ENCODE data around the gene KCTD6.
A peak's percentile ranks its signal among the peaks of the same experiment; 100 is the strongest.

The KCTD6 gene

DNA sequence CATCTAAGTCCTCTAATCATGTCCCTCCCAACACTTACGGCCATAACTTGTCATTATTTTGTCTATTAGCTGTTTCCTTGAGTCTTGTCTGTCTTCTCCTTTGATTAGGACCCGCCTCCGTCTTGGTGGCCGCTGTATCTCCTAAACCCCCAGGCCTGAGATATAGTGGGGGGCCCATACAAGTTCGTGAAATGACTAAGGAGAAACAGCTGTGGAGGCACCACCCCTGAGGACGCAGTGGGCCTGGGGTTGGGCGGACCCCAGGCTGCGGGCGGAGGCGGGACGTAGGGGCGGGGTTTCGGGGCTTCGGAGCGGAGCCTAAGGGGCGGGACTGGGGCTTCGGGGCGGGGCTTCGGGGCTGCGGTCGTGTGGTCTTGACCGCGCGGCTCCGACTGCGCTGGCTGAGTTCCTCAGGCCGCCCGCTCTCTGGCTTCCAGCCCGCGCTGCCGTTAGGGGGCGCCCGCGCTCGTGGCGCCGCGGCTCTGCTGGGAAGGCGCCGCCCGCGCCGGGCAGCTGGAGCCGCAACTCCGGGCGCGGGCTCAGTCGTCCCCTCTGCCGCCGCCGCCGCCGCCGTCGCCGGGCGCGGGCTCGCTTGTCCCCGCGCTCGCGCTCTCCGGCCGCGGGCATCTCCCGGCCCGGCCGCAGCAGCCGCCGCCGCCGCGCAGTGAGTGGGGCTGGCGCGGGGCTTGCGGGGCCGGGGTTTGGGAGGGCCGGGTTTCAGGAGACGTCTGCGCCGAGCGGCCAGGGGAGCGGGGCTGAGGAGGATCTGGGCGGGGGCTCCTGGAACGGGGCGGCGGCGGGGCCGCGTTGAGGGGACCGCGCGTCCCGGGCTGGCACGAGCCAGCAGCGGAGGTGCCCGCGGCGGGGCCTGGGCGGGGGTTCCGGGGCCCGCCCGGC lies at the start of gene KCTD6:
Gene KCTD6, plus strand, starts transcription at position 591 of the 897 bp plus-strand sequence. CDS start 6,660 bp downstream, outside the sequence.
- TF ChIP-seq POLR2A (IDR thresholded peaks at IDR 0.05; ENCODE audit: low read depth, low read length), result peak; percentile 56
- FAIRE-seq (no peak), DNase-seq (ENCODE audit: insufficient read length, low spot score) (peak; percentile 89)

DNA sequence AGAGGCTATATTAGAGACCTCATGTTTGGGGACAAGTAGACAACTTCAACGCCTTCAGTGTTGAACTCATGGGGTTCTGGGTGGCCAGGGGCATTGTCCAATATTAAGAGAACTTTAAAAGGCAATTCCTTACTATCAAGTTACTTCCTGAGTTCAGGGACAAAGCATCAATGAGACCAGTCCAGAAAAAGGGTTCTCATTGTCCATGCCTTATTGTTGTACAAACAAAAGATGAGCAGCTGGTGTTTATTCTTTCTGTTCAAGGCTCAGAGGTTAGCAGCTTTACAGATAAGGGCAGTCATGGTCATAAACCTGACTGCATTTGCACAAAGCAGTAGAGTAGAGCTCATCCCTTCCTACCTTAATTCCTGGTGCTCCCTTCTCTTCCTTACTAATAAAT lies 39.7 kb upstream of the KCTD6 start:
- FAIRE-seq, result no peak
- no peak for TF ChIP-seq POLR2A (IDR thresholded peaks at IDR 0.05; ENCODE audit: low read depth, low read length)
- no peak for DNase-seq (ENCODE audit: insufficient read length, low spot score)

DNA sequence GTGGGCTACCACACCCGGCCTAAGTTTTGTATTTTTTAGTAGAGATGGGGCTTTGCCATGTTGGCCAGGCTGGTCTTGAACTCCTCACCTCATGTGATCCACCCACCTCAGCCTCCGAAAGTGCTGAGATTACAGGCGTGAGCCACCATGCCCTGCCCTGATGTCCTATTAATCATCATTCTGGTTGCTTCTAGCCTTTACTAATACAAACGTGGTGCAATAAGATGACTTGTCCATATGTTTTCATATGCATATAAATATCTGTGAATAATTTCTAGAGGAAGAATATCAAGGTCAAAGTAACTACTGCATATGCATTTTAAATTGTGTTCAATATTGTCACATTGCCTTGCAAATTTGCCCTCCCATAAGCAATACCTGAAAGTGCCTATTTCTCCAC lies 32.7 kb upstream of the KCTD6 start:
- FAIRE-seq (no peak), DNase-seq (ENCODE audit: insufficient read length, low spot score) (no peak)
- TF ChIP-seq POLR2A (IDR thresholded peaks at IDR 0.05; ENCODE audit: low read depth, low read length), result no peak

DNA sequence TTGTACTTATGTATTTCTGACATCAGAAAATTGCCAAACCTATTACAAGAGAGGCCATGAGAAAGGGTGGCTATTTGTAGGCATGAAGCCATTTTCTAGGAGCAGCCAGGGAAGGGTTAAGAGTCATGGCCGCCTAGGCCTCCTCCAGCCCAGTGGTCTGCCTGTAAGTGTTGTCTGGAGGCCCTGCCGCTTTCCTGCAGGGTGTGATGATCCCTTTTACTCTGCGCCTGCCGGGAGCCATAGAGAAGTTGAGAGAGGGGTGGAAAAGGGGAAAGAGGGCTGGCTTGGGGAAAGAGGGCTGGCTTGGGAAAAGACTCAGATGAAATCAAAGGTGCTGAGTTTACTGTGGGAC lies 29.1 kb upstream of the KCTD6 start:
- FAIRE-seq (no peak), DNase-seq (ENCODE audit: insufficient read length, low spot score) (no peak)
- no peak for TF ChIP-seq POLR2A (IDR thresholded peaks at IDR 0.05; ENCODE audit: low read depth, low read length)

DNA sequence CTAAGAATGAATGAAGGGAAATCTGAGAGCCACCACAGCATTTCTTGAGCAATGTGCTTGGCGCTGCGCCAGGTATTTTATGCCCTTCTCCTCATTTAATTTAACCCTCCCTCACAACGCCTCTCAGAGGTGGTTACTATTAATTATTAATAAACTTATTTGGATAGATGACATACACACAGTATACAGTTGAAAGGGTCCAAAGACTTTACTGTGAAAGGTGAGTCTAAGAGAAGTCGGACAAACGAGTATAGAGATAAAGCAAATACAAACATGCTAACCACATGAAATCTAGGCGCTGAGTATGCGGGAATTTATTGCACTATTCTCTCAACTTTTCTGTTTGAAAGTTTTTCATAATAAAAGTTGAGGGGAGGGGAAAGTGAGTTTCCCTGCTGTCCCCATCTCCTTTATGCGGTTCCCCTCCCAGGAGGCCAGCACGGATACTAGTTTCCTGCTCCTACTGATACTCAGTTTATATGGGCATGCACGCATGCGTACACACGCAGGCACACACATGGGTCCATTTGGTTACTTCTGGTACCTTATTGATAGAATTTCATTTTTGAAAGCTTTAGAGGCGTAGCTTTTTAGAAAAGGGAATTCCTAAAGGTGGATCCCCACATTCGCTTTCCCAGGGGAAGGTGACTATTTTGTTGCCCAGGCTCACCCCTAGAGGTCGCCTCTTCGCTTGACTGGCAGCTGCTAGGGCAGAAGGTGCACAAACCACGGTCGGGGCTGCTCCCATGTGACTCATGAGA lies 28.5 kb upstream of the KCTD6 start:
- FAIRE-seq (peak; percentile 96), DNase-seq (ENCODE audit: insufficient read length, low spot score) (peak; percentile 87)
- TF ChIP-seq POLR2A (IDR thresholded peaks at IDR 0.05; ENCODE audit: low read depth, low read length), result no peak

DNA sequence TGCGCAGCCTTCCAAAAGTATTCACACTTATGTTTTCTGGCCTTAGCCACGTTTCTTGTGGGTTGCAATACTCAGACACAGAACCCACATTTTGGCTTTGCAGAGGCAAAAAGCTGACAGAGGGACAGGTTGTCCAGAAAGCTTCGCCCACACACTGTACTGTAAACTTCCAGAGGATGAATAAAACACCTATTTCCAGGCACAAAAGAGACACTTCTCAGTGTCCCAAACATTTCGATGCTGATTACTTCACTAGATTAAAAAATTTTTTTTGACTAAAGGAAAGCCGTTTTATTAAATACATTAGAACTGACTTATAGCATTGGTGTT lies 28.0 kb upstream of the KCTD6 start:
- FAIRE-seq, result no peak
- no peak for DNase-seq (ENCODE audit: insufficient read length, low spot score)
- no peak for TF ChIP-seq POLR2A (IDR thresholded peaks at IDR 0.05; ENCODE audit: low read depth, low read length)

DNA sequence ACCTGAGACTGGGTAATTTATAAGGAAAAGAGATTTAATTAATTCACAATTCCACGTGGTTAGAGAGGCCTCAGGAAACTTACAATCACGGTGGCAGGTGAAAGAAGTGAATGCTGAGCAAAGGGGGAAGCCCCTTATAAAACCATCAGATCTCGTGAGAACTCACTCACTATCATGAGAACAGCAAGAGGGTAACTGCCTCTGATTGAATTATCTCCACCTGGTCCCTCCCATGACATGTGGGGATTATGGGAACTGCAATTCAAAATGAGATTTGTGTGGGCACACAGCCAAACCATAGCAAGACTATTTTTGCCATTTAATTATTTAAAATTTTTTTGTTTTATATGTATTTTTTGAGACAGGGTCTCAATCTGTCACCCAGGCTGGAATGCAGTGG lies 27.0 kb upstream of the KCTD6 start:
- no peak for TF ChIP-seq POLR2A (IDR thresholded peaks at IDR 0.05; ENCODE audit: low read depth, low read length)
- DNase-seq (ENCODE audit: insufficient read length, low spot score), result no peak
- FAIRE-seq, result no peak

DNA sequence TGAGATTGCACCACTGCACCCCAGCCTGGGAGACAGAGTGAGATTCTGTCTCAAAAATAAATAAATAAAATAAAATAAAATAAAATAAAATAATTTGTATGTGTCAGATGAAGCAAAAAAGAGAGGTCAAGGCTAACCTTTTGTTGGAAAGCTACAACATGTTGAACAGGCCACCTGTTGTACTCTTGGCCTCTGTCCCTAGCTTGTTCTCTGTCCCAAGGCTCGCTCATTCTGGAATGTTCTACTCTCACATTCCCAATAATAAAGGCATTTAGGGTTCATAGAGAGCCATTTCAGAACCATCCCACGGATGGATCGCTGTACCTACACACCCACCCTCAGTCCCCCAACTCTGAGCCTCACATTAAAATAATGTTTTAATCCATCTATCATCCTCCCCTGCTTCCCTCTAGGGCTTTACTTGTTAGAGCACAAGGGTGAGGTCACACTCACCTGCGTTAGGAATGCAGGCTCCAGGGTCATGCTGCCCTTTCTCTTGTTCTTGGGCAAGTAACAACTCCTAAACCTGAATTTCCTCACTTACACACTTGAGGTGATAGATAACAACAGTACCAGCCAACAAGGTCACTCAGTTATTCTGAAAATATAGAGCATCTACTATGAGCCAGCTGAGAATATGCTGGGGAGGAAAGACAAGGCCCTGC lies 24.9 kb upstream of the KCTD6 start:
- DNase-seq (ENCODE audit: insufficient read length, low spot score) (no peak), FAIRE-seq (no peak)
- no peak for TF ChIP-seq POLR2A (IDR thresholded peaks at IDR 0.05; ENCODE audit: low read depth, low read length)

DNA sequence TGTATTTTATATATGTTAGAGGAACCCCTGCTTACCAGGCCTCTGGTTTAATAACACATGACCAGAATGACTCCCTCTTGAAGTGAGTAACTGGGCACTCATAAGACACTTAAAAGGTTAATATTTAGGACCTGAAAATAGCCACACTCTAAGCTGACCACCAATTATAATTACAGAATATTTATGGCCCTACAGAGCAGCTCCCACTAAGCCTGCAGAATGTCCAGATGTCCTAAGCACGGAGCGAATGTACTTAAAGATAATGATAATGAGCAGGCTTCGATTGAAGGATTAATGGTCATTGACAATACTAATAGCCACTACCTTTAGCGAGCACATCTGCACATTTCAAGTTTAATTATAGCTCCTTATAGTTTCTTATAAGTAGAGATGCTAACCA lies 22.8 kb upstream of the KCTD6 start:
- FAIRE-seq (no peak), DNase-seq (ENCODE audit: insufficient read length, low spot score) (no peak)
- no peak for TF ChIP-seq POLR2A (IDR thresholded peaks at IDR 0.05; ENCODE audit: low read depth, low read length)

DNA sequence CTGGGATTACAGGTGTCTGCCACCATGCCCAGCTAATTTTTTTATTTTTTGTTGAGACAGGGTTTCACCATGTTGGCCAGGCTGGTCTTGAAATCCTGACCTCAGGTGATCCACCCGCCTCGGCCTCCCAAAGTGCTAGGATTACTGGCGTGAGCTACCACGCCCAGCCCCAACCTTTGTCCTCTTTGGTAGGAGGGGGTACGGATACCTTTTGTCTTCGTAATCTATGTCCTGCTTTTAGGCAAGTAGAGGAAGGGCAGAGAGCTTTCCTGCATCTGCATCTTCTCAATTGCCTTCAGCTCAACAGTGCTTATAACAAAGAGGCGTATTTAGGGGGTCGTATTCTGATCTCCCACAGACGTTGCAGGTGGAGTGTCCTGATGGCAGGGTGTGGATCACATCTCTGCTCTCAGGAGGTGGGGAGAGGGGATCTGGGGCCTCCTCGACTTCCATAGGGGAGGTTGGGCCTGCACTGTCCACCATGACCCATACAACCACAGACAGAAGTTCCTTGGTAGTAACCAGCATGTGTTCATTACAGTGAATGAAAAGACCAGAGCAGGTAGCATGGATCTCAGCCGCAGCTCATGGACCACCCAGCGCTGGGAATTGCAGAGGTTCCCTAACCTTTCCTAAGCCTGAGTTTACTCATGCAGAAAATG lies 21.4 kb upstream of the KCTD6 start:
- DNase-seq (ENCODE audit: insufficient read length, low spot score) (no peak), FAIRE-seq (no peak)
- TF ChIP-seq POLR2A (IDR thresholded peaks at IDR 0.05; ENCODE audit: low read depth, low read length), result no peak

DNA sequence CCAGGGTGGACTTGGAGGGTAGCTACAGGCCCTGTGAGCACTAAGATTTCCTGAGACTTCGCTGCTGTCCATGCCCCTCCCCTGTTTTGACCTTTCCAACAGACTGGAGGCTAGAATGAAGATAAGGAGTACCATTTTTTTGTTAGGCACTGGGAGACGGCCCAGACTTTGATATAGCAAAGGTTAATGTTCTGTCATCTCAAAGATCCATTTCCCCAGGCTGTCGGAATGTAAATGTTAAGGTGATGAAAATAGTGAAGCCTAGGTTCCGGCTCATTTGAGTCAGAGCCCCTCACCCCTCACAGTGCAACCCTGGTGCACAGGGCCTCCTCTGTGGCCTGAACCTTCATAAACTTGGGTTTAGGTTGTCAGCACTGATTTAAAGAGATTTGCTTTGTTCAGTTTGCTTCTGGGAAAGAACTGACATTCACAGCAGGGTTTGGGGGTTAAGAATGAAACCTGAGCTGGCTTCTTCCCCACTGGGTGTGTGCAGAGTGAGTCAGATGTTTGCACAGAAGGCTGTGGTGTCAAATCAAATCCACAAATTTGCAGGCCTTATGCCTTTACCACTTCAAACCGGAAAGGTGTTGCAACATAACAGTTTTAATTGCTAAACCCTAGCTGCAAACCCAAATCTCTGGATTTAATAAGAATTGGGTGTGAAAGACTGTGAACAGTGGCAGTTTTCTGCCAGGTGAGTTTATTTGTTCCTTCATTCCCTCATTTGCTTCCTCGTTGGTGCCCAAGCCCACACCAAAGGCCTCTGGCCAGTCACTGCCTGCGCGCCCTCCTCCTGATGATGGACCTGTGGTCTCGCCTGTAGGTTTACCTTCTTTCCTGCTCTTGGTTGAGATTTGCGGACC lies 20.6 kb upstream of the KCTD6 start:
- peak; percentile 99 for FAIRE-seq
- peak; percentile 76 for DNase-seq (ENCODE audit: insufficient read length, low spot score)
- no peak for TF ChIP-seq POLR2A (IDR thresholded peaks at IDR 0.05; ENCODE audit: low read depth, low read length)

DNA sequence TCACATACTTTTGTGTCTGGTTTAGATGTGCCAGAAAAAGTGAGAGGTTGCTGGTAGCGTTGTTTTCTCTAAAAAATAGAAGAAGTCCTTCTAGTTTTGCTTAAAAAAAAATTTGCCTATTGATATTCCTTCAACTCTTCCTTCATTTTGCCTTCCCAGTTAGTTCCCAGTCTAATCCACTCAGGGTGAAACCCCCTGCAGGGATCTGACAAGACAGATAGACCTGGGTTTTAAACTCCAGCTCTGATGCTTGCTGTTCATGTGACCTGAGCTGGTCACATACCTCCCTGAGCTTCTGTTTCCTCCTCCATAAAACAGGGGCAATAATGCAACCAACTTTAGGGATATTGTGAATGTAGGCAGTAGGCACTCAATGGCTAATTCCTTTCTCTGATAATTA lies 18.6 kb upstream of the KCTD6 start:
- TF ChIP-seq POLR2A (IDR thresholded peaks at IDR 0.05; ENCODE audit: low read depth, low read length), result no peak
- DNase-seq (ENCODE audit: insufficient read length, low spot score) (no peak), FAIRE-seq (no peak)

DNA sequence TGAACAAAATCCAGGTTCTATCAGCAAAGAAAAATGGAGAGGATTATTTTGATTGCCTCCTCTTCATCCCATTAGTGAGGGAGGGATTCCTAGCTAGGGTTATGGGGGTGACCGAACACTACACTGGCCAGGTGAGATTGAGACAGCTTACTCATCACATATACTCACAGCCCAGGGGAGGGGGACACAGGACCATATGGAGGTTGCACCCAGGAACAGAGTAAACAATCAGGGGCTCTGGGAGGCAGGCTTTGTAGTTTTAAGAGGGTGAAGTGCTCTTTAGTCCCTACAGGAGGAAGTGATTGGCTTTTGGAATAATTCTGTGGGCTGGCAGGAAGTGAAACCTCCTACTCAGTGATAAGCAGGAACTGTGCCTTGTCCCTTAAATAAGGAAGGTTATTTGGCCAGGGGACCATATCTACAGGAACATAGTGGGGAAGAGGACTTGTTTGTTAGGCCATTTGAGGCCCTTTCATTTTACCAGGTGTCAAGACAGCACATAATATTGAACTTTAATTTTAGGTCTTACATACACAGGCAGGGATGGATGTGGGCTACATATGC lies 17.5 kb upstream of the KCTD6 start:
- no peak for TF ChIP-seq POLR2A (IDR thresholded peaks at IDR 0.05; ENCODE audit: low read depth, low read length)
- no peak for DNase-seq (ENCODE audit: insufficient read length, low spot score)
- FAIRE-seq, result no peak
